ENCODE data around the gene METTL16. TPM values are rescaled to one million over a fixed set of nuclear protein-coding genes. Genes with fewer than 3 reads are reported as not detected.

Gene METTL16
- total RNA-seq, 1 experiment from 2014 or later, result 21.2 TPM

DNA sequence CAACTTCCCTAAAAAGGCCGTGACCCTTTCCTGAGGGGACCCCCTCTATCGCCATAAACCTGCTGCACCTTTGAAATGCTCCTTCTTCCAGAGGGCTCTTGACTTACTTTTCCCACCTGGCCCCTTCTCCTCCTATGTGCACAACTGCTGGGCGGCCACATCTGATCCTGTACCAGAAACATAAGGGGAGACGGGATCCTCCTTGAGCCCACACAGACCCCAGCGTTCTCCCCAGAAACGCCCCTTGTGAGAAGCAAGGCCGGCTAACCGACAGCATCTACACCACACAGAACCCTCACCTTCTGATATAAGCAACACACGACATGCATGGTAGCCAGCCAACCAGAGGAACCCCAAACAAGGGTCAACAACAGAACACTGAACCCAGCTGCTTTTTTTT lies 96.6 kb downstream of the METTL16 start:
- DNase-seq (ENCODE audit: low read depth), result no peak

DNA sequence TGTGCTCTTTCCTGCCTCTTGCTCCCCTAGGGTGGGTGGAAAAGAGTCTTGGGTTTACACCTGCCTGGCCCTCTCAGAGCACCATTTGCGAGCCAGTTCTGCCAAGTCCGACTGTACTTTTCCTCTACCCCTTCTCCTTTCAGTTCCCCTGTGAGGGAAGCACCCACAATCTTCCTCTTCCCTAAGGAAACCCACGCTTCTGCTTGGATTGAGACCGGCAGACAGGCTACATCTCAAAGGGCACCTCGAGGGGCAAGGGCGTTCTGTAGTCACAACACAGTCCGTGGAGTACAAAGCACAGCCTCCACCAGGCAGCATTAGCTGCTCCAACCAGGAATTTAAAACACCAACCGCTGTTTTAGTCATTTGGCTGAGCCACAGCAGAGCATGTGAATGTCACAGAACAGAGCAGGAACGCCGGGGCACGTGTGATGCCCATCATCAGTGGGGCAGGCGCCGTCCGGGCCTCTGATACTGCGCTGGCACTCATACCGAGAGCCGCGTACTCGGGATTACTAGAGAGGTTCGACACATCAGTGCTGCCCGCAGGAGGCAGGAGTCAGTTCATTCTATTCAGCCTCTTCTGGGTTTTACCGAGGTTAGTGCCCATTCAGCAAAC lies 97.1 kb downstream of the METTL16 start:
- no peak for DNase-seq (ENCODE audit: low read depth)

DNA sequence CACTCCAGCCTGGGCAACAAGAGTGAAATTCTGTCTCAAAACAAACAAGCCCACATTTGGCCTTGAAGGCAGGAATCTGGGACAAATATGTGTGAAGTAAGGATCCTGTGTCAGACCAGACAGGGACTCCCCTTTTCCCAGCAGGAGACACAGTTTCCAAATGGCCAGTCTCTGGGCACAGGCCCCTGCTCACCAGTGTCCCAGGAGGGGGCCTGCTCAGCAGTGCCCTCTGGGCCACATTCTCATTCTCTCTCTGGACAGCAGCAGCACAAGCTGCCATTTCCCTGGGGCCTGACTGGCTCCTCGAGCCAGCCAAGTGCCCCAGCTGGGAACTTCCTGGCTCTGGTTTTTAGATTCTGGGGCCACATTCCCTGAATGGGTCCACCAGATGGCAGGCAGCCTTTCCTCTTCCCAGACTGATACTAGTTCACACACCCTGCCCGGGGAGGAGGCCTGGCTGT lies 99.1 kb downstream of the METTL16 start:
- peak; percentile 15 for DNase-seq (ENCODE audit: low read depth)

DNA sequence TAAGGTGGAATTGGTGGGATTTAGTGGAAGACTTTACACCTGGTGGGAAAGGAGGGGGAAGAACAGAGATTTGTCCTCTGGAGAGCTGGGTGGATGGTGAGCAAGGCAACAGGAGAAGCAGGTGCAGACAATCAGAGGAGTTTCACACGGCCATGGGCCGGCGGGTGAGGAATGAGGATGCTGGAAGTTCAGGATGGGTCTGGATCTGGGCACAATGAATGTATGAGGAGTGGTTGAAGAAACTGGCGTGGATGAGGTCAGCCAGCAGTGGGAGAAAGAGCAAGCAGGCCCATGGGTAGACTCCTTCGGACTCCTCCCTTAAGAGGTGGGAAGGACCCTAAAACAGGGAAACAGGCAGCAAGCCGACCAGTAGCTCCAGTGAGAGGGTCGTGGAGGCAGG lies 100.7 kb downstream of the METTL16 start:
- DNase-seq (ENCODE audit: low read depth), result no peak

DNA sequence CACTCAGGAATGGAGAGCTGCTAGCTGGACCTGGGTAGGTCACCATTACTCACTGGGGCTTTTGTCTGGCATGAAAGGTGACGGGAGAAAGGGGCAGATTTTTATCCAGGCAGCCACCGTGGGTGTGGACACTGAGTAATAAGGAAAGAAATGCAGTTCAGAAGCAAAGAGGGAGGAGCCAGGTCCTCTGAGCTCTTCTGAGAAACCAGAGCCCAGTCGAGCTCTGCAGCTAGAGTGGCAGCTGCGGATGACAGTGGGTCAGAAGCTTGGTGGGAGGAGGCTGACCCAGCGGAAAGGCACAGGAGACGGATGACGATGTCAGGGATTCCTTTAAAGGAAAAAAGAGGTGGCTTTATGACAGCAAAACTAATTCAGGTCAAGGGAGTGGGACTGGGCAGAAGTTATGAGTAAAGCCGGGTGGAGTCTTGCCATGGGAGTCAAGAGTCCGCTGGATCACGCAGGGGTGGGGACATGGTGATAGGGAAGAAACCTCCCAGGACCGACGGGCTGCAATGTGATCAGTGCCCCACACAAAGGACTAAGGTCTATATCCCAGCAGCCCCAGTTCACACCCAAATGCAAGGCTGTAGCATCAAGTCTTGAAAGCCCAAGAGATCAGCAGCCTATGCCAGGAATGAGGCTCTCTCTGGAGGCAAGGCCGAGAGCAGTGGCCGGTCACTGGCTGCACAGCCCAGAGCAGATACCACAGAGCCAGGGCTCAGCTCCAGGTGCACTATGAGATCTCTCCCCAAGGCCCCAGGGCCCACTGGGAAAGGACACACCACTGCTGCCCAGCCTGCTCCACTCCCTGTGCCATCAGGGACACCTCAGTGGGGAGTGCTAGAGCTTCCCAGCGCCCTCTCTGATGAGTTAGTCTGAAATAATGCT lies 104.5 kb downstream of the METTL16 start:
- DNase-seq (ENCODE audit: low read depth), result peak; percentile 93

DNA sequence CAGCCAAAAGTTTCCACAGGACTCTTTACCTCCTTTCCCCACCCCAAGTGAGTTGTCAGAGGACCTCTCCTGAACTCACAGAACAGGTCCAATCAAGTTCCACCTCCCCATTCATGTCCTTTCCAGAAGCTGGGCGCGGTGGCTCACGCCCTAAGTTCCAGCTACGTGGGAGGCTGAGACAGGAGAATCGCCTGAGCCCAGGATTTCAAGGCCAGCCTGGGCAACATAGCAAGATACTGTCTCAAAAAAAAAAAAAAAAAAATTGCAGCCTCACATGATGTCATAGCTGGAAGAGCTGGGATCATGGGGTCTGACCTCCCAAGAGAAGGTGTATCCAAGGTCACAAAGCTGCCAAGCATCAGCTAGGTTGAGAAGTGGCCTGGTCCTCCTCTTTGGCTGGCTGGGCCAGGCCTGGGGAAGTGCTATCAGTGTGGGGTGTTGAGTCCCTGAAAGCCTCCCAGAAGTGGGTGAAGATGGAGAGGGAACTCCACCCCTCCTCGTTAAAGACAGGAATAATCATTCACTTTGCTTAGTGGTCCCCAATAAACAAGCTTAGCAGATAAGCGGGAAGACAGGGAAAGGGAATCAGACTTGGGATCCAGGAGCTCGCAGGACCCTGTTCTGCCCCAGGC lies 105.3 kb downstream of the METTL16 start:
- peak; percentile 28 for DNase-seq (ENCODE audit: low read depth)

DNA sequence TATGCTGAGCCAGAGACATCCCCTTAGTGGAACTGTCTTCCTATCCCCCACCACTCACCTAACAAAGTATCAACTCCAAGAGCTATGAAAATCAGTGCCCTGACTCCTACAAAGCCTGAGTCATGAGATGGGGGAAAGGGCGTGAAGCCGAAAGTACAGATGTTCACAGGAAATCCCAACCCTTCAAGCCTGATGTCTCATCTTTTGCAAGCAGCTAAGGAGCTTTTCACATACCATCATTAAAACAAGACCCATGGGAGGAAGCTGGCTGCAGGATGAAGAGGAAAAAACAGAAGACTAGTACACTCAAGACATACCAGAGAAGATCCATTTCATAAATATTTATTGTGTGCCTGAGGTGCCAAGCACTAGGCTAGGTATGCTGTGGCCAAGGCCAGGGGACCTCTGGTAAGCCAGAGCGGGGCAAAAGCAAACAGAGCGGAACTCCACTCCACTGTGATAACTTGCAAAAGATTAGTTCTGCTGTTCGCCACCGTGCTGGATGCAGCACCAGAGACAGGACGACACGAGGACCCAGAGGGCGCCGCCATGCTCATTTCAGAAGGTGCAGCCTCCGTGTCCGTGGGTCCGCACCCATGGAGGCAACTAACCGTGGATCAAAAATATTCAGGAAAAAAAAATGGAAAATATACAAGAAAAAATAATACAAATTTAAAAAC lies 106.3 kb downstream of the METTL16 start:
- peak; percentile 94 for DNase-seq (ENCODE audit: low read depth)

DNA sequence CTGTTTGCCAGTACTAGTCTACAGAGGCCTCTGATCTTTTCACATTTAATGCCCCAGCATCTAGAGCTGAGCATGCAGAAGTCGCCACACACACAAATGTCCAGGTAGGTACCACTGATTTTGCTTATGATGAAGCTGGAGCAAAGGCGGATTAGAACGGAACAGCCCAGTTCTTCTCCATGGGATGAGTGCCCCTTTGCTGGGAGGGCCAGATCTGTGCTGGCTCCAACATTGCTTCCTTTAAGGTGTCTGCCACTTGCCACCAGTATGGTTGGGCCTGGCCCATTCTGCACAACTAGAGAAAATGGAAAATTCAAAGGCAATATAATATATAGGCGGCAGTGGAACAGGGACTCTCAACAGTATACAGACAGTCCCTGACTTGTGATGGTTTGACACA lies 108.6 kb downstream of the METTL16 start:
- DNase-seq (ENCODE audit: low read depth), result no peak

DNA sequence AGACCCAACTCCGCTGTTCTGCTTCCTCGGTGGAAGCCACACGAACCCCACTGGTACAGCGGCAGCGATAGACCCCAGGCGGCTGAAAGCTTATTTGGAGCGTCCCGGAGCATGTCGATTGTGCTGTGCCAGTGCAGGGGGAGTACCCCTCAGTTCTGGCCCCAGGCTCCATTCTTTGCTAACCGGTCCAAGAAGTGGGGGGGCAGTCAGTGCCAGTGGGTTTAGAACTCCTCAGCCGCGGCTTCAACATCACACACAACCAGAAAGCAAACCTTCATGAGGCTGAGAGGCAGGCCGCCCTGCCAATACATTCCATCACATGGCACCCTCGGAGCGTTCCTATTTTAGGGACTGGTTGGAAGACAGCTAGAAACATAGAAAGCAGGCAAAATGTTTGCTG lies 109.1 kb downstream of the METTL16 start:
- peak; percentile 9 for DNase-seq (ENCODE audit: low read depth)

DNA sequence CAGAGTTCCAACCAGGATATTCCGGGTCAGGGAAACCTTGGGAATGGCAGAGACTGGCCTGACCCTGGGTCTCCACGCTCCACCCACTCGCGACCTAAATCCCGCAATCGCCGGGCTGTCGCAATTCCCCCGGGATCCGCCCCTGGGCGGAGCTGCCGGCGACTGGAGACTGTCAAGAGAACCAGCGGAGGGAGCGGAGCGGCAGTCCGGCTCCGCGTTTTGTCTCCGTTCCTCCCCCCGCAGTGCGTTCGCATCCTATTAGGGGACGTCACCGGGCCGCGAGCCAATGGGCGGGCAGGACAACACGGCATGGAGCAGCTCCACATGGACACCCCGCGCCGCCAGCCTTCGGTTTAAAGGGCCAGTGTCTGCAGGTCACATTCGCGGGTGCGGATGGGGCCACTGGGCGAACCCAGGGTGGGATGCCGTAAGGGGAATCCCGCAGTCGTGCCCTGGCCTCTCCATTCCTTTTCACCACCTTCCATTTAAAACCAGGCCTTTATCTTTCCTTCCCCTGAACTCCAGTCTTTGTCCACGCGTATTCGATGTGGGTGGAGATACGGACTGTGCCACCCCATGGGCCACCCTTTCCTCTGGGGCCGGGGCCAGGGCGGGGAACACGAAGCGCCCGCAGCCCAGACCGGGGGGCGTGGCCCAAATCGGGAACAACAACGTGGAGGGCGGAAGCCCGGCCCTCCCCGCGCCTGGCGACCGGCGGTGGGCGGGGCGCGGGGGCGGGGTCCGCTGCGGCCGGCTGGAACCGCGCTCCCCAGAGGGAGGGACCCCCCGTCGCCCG lies 110.1 kb downstream of the METTL16 start:
- peak; percentile 100 for DNase-seq (ENCODE audit: low read depth)

DNA sequence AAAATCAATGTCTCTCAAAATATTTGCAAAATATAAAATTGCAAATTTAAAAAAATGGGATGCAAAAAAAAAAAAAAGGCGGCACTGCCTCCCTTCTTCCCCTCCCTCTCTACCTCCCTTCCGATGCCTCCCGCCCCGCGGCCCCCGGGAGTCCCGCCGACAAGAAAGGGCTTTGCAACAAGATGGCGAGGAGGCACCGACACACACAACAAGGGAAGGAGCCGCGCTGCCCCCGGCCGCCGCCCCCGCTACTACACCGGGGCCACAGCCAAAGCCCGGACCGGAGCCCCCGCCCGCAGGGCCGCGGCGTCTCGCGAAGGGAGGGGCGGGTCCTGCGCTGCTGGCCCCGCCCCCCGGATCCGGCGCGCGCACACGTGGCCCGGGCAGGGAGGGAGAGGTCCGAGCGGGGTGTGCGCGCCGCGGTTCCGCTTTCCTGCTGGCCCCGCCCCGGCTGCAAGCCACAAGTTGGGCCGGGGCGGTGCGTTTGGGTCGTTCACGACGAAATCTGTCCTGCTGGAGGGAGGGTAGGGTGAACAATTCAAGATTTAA lies 110.7 kb downstream of the METTL16 start, which contains the start of gene MNT:
Gene MNT (minus strand): TSS at position 184 of the 549 bp plus-strand sequence. CDS start 348 bp downstream, outside the sequence.
- DNase-seq (ENCODE audit: low read depth), result peak; percentile 97

DNA sequence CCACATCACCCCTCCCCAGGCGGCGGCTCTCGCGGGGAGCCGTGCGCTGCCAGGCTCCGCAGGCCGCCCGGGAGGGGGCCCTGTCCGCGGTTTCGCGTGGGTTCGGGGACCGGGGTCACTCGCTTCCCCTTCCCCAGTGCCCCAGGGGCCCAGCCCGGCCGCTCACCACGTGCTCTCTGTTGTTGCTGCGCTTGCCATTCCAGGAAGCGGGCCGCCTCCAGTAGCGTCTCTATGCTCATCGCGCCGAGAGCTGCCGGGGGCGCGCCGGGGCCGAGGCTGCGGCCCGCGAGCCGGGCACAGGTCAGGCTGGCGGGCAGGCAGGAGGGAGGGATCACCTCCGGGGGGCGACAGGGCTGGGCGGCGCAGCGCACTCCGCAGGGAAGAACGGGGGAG lies 111.2 kb downstream of the METTL16 start:
- DNase-seq (ENCODE audit: low read depth), result peak; percentile 75

DNA sequence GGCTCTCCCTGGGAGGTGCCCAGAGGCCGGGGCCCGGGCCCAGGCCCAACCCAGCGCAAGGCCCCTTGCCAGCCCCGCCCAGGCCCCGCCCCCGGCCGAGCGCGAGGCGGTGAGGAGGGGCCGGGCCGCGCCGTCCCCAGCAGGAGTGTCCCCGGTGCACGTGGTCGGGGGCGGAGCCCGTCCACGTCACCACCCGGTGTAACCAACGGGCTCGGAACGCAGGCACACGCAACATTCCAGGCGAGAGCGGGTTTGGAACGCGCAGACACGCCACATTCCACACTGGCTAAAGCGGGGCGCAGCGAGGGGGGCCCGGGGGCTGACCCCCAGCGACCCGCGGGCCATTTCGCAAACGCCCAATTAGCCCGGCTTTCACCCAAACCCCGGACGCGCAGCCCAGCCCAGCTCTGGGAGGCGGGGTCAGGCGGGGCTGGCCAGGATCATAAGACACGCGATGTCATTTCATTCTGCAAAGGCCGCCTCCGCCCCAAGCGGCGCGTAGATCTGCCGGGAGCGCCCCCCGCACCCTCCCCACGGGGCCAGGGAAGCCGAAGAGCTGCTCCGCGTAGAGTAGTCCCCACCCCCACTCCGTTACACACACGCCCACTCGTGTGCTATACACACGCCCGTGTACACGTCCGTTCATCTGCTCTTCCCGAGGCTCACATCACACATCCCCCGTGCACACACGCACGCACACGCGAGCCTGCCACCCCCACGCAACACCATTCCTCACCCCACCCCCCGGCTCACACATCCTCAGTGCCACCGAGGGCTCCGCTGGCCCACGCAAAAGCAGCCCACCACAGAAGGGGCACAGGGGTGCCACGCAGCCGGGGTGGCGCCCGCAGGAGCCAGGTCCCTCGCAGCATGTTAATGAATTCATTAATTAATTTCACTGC lies 111.9 kb downstream of the METTL16 start:
- peak; percentile 98 for DNase-seq (ENCODE audit: low read depth)

DNA sequence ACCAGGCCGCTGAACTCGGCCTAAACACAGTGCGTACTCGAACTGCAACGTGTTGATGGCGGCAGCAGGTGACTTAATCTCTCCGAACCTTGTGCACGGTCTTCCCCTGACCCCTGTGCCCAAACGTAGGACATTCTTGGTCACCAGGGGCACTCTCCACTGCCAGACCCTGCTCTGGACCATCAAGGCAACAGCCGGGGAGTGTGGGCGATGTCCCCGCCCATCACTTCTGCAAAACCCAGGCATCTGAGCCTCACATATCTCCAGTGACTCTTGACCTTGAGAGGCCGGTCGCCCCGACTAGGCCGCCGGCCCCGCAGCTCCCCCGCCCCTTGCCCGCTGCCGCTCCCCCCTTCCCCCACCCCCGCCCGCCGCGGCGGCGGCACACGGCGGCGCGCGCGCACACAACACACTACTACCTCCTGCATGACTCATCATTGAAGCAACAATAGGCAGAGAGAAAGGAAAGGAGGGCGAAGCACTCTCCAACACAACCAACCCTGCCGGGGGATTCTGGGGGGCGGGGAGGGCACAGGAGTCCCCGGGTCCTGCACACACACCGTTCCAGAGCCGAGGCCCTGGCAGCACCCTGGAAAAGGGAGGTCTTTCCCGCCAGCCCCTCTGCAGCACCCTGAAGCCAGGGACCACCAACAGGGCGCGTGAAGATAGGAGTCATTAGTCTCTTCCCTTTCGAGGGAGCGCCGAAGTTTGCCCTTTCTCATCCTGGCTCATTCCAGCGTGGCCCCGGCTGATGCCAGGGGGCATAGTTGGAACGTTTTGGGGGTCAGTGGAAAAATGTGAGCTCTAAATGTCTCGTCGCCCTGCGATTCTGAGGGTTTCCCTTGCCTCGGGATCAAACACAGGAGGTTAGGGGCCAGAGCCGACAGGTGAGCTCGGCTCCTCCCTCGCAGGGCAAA lies 112.8 kb downstream of the METTL16 start:
- DNase-seq (ENCODE audit: low read depth), result peak; percentile 84

DNA sequence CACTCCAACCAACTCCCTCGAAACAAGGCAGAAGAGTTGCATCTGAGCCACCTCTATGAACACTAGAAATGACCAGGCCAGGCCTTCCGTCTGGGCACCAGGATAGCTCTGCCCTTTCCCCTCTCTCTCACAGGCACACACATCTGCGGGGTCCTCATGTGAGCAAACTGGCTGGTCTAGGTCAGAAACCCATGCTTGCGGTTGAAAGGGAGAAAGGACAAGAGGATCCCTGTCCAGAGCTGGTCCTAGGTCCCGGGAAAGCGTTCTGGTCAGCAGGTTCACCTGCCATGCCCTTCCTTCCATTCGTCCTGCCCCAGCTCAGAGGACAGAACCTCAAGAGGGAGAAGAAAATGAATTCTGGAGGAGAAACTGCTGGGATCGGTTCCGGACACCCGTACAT lies 113.5 kb downstream of the METTL16 start:
- no peak for DNase-seq (ENCODE audit: low read depth)

DNA sequence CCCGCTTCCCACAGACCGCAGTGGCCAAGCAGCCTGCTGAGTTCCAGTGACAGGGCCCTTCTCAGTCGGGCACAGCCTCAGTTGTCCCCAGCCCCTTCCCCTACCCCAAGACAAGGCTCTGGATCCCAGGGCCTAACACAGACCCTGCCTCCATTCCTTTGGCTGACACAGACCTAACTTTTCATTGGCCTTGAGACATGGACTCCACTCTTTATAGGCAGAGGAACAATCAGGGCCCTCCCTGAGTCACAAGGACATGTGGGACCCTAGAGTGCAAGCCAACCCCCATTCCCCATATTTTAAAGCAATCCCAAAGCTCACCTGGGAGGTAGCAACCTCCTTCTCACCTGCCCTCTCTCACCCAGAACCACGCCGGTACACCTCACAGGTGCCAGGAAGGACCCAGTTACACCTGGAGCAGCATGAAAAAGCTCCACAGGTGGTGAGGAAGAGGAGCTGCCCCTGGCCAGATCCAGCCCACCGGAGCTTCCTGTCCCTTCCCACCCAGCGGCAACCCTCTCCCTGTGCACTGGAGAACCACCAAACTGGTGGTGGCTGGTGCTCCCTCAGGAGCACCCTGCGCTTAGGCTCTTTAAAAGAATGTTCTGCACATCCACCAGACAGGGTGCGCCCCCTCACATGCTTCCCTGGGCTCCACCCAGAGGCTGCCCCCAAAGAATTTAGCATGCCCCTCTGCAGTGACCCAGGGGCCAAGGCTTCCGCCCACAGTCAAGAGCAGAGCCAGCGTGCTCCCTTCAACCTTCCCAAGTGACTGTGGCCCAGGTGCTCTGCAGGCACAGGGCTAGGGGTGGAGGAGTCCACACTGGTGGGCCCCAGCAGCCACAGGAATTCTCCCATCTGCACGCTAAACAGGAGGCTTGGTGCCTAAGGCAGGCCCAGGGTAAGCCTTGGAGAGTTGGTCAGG lies 114.2 kb downstream of the METTL16 start:
- DNase-seq (ENCODE audit: low read depth), result no peak

DNA sequence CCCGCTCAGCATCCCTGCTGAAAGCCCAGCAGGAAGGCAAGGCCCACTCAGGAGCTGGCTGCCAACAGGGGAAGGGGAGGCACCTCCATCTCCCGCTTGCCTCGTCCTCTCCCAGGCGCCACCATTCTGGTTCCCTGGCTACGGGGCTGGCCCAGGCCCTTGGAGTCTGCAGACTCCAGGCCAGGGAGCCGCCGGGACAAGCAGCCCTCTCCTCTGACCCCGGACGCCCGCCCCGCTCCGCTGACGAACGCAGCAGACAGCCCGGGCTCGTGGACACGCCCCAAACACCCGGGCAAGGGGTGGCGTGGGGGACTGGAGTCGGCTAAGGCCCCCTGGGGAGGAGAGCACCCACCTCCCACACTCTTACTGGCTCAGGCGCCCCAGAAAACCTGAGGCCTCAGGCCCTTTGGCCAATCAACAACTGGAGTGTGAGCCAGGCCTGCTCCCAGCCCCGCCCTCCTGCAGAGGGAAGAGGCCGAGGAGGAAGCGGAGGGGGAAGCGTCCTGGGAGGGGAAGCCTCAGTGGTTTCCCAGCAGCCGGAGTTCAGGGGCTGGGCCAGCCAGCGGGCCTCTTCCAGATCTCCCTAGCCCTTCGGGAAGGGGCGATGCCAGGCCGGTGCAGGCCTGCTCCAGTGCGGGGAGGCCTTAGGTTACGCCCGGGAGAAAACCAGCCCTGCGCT lies 115.0 kb downstream of the METTL16 start:
- DNase-seq (ENCODE audit: low read depth), result peak; percentile 96
